Glomerular visceral epithelial cell (primary cell): Measurements from ENCODE around the gene PKNOX2.

Experiments used
- DNase-seq: peaks from one replicate; pipeline ENCODE4 v3.0.0-alpha.2; 2016; ENCODE audit errors: extremely low spot score

Gene PKNOX2

DNA sequence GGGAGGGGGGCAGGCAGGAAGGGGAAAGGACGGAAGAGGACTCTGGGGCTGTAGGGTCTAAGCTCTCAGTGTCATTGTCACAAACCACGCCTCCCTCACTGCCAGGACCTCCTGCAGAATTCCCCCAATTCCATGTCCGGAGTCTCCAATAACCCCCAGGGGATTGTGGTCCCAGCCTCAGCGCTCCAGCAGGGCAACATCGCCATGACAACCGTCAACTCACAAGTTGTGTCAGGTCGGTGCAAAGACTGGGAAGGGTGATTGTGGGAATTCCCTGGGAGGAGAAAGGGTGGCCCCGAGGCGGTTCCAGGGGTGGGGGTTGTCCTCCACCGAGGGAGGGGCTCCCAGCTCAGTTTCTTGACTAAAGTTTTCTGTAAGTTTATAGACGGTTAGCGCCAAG, 245.5 kb downstream of the PKNOX2 start:
- no peak for DNase-seq

GRCh38 chr11:125412177-125412496, 247.6 kb downstream of the PKNOX2 start:
- no peak for DNase-seq

GRCh38 chr11:125412509-125412908, 248.0 kb downstream of the PKNOX2 start:
- no peak for DNase-seq

DNA sequence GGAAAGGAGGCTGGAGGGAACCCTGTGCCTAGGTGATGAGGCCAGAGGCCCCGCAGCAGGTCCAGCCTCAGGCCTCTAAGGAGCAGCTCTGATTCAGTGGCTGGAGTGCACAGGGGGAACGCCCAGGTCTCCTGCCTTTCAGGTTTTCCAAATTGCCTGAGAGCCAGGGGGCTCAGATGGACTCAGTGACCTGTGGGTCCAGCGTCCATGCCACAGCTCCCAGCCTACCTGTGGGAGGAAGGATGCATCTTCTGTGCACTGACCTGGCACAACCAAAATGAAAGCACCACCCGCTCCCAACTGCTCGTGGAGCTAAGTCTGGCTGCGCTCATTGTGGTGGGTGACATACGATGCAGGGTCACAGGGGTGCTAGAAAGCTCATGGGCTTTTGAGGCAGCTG, 248.7 kb downstream of the PKNOX2 start:
- DNase-seq, result no peak

GRCh38 chr11:125414121-125414520, 249.6 kb downstream of the PKNOX2 start:
- DNase-seq, result no peak

- DNase-seq, result no peak
Observed at GRCh38 chr11:125416981-125417935, 252.7 kb downstream of the PKNOX2 start.

DNA sequence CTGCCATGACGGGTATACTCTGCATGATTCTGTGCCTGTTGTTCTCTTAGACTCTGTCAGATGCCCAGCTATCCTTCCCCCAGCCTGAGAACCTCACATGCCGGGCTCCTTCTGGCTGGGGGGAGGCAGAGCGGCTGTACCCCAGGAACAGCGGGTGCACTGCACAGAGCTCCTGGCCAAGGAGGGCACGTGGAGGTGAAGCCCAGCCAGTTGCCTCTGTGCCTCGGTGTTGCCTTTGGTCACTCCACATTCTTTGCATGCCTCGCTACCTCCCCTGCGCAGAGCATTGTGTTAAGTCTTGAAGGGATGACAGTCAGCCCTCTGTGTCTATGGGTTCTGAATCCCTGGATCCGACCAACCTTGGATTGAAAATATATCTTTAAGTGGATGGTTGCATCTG, 253.8 kb downstream of the PKNOX2 start:
- no peak for DNase-seq

GRCh38 chr11:125422681-125423080, 258.1 kb downstream of the PKNOX2 start:
- DNase-seq, result no peak

- no peak for DNase-seq
Observed at GRCh38 chr11:125423247-125423849, 258.8 kb downstream of the PKNOX2 start.

- no peak for DNase-seq
Observed at GRCh38 chr11:125425601-125426000, 261.1 kb downstream of the PKNOX2 start.

DNA sequence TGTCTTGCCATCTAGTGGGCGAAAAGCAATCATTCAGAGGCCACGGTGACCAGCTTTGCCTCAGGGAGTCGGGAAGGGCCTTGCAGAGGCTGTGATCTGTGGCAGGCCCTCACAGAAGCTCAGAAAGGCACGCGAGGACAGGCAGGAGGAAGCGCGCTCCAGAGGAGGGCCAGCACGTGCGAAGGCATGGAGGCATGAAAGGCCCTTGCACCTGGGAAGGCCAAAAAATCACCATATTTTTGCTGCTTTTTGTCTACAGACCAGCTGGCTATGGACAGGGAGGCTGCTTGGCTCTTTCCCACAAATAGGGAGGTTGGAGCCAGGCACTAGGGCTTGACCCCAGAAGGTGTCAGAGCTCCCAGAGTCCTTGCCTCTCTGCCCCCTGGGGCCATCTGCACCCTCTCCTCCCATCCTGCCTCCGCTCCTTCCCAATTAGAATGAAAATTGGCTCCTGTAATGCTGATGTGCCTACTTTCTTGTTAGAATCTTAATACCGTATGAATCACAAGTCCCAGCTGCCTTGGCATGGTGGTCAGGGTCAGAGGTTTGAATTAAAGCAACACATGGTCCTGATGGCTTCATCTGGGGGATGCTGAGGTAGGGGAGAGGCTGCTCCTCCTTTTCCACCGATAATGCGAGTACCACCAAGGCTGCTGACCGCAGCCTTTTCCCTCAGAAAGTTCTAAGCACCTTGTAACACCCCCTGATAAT, 262.4 kb downstream of the PKNOX2 start:
- DNase-seq, result no peak

- DNase-seq, result no peak
Observed at GRCh38 chr11:125428486-125429173, 264.1 kb downstream of the PKNOX2 start.

DNA sequence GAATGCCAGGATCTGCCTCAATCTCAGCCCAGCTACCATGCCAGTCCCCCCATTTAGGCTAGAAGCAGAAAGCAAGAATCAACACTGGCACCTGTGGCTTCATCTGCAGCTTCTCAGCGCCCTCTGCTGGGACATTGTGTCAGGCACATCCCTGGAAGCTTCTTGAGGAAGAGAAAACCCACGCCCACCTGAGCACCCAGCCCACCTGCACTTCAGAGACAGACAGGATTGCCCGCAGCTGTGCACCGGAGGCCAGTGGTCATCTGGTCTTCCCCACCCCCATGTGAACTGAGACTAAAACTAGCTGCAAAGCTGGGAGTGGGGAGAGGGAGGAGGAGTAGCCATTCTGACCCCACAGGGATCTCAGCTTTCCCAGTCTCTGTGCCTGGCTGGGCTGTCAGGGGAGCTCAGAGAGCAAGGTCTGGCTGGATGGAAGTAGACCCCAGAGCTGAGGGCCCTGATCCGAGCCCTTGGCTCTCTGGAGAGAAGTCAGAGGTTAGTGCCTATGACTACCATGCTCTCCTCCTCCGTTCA, 264.7 kb downstream of the PKNOX2 start:
- peak; percentile 25 for DNase-seq

DNA sequence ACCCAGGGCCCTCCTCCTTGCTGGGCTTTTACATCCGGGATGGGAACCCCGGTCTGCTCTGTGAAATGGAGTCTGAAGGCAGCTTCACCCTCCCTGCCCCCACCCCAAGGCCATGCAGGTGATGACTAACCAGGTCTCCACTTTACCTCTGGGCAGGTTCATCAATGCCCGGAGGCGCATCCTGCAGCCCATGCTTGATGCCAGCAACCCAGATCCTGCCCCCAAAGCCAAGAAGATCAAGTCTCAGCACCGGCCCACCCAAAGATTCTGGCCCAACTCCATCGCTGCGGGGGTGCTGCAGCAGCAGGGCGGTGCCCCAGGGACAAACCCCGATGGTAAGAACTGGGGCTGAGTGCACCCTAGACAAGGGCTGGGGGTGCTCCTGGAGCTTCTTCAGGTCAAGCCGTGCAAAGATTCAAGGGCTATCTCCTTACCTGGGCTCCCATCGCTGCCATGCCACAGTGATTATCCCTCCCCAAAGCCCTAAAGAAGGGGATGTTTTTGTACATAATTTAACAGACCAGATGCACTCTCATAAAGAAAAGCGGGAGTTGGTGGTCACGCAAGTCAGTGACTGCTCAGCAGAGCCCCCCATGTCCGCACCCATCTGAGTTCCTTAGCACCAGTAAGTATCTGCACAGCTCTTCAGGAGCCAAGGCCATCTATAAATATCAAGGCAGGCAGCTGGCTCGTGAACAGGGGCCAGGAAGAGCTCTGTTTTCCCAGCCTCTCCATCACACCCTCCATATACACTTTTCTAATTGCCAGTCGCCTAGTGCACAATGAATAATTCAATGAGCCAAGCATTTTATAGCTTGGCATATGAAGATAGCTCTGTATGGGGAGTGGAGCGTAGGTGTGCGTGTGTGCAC, 265.5 kb downstream of the PKNOX2 start:
- DNase-seq, result no peak

GRCh38 chr11:125431009-125431408, 266.5 kb downstream of the PKNOX2 start:
- no peak for DNase-seq

- no peak for DNase-seq
Observed at GRCh38 chr11:125431481-125431880, 266.9 kb downstream of the PKNOX2 start.

DNA sequence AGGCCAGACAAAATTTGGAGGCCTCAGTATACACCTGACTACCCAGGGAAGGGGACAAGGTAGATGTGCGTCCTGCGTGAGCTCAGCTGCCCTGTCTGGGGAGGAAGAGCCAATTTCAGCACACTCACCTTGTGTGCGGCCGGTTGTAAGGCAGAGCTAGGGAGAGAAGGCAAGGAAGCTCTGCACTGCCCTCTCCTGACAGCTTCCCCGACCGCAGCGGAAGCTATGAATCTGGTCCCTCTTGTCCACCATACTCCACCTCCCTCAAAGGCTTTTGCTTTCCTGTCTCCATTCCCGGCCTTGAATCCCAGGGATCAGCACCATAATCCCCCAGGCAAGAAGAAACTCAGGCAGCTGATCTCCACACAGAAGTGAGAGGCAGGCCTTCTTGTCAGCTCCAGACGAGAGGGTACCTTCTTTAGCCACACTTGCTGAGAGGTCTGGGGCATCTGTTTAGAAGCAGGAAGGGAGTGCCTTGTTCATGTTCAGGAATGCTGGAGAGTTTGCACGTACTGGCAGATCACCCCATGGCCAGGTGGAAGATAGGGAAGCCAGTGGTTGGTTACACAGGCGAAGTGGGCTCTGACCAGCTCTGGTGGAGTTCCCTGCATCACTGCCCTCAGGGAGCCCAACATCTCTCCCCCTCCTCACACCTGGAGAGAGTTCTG, 269.0 kb downstream of the PKNOX2 start:
- DNase-seq, result peak; percentile 17

GRCh38 chr11:125435461-125436238, 271.1 kb downstream of the PKNOX2 start:
- no peak for DNase-seq

- no peak for DNase-seq
Observed at GRCh38 chr11:125441648-125442410, 277.3 kb downstream of the PKNOX2 start.
